Measurements from ENCODE around the gene SLC2A11. TPM values are rescaled to one million over a fixed set of nuclear protein-coding genes. Genes with fewer than 3 reads are reported as not detected.
A peak's percentile ranks its signal among the peaks of the same experiment; 100 is the strongest.

The SLC2A11 gene
- total RNA-seq: 10 to 100 TPM in 1 of 2 donors, 1 to 10 TPM in 1; 9.8 to 11.9 TPM
- 5.0 to 5.2 reads per million in 2 donors for total RNA-seq

- H3K9me3 ChIP-seq (ENCODE audit: control insufficient read depth, low read length, poor library complexity, severe bottlenecking): no peaks in the 10 kb centered on the region
- Mint-ChIP-seq H3K27ac (peak within 1 kb of the TSS; percentile 74), H3K4me1 (peaks cover 16% of the 10 kb centered on the region), H3K27me3 (no peaks in the 10 kb centered on the region), H3K36me3 (ENCODE audit: low read depth) (no peaks in the 10 kb centered on the region), H3K4me3 (peak within 1 kb of the TSS; percentile 94)
- ATAC-seq (peak; percentile 96), DNase-seq (peak; percentile 81 to 90 (median 88))
These were observed at the start of gene SLC2A11 for GRCh38 chr22:23857606-23858483. SLC2A11 (plus strand) TSS chr22:23857875; CDS start chr22:23858000, 125 bp downstream.

GRCh38 chr22:23812378-23812777 is 45.3 kb upstream of the SLC2A11 start:
- DNase-seq (no peak), ATAC-seq (no peak)
- Mint-ChIP-seq H3K27ac (no peak overlapping the region), H3K4me3 (no peak overlapping the region), H3K4me1 (peaks cover 3% of the 10 kb centered on the region), H3K36me3 (ENCODE audit: low read depth) (peaks cover 8% of the 10 kb centered on the region), H3K27me3 (no peaks in the 10 kb centered on the region)
- H3K9me3 ChIP-seq (ENCODE audit: control insufficient read depth, low read length, poor library complexity, severe bottlenecking): no peaks in the 10 kb centered on the region

- no peak for ATAC-seq
- H3K27me3 Mint-ChIP-seq: no peaks in the 10 kb centered on the region
- no peak overlapping the region for H3K4me3 Mint-ChIP-seq
- H3K27ac Mint-ChIP-seq: no peak overlapping the region
- H3K4me1 Mint-ChIP-seq: peaks cover 6% of the 10 kb centered on the region
- peaks cover 7% of the 10 kb centered on the region for H3K36me3 Mint-ChIP-seq (ENCODE audit: low read depth)
- no peak for DNase-seq
- no peaks in the 10 kb centered on the region for H3K9me3 ChIP-seq (ENCODE audit: control insufficient read depth, low read length, poor library complexity, severe bottlenecking)
These were observed 42.0 kb upstream of the SLC2A11 start for GRCh38 chr22:23815541-23816155.

GRCh38 chr22:23816156-23816976 is 41.3 kb upstream of the SLC2A11 start:
- H3K4me1 Mint-ChIP-seq: peaks cover 9% of the 10 kb centered on the region
- H3K4me3 Mint-ChIP-seq: no peak overlapping the region
- no peaks in the 10 kb centered on the region for H3K9me3 ChIP-seq (ENCODE audit: control insufficient read depth, low read length, poor library complexity, severe bottlenecking)
- no peak for ATAC-seq
- DNase-seq: no peak
- no peak overlapping the region for H3K27ac Mint-ChIP-seq
- peaks cover 7% of the 10 kb centered on the region for H3K36me3 Mint-ChIP-seq (ENCODE audit: low read depth)
- H3K27me3 Mint-ChIP-seq: no peaks in the 10 kb centered on the region

GRCh38 chr22:23817146-23817545 is 40.5 kb upstream of the SLC2A11 start:
- no peak overlapping the region for H3K4me3 Mint-ChIP-seq
- DNase-seq (no peak), ATAC-seq (no peak)
- peaks cover 6% of the 10 kb centered on the region for H3K4me1 Mint-ChIP-seq
- H3K27me3 Mint-ChIP-seq: no peaks in the 10 kb centered on the region
- no peaks in the 10 kb centered on the region for H3K9me3 ChIP-seq (ENCODE audit: control insufficient read depth, low read length, poor library complexity, severe bottlenecking)
- no peak overlapping the region for H3K27ac Mint-ChIP-seq
- peaks cover 5% of the 10 kb centered on the region for H3K36me3 Mint-ChIP-seq (ENCODE audit: low read depth)

GRCh38 chr22:23818541-23818940 is 39.1 kb upstream of the SLC2A11 start:
- no peaks in the 10 kb centered on the region for H3K9me3 ChIP-seq (ENCODE audit: control insufficient read depth, low read length, poor library complexity, severe bottlenecking)
- no peak overlapping the region for H3K4me3 Mint-ChIP-seq
- ATAC-seq (no peak), DNase-seq (no peak)
- H3K36me3 Mint-ChIP-seq (ENCODE audit: low read depth): peaks cover 5% of the 10 kb centered on the region
- no peaks in the 10 kb centered on the region for H3K27me3 Mint-ChIP-seq
- H3K27ac Mint-ChIP-seq: no peak overlapping the region
- peaks cover 6% of the 10 kb centered on the region for H3K4me1 Mint-ChIP-seq

- peak overlapping the region; percentile 8 for H3K27ac Mint-ChIP-seq
These were observed 36.9 kb upstream of the SLC2A11 start for GRCh38 chr22:23820748-23821211.

GRCh38 chr22:23822101-23822671 is 35.5 kb upstream of the SLC2A11 start:
- Mint-ChIP-seq H3K36me3 (ENCODE audit: low read depth) (peaks cover 2% of the 10 kb centered on the region), H3K4me3 (no peak overlapping the region), H3K27me3 (no peaks in the 10 kb centered on the region), H3K4me1 (peaks cover 6% of the 10 kb centered on the region), H3K27ac (peak overlapping the region; percentile 66)
- DNase-seq: no peak
- no peak for ATAC-seq
- no peaks in the 10 kb centered on the region for H3K9me3 ChIP-seq (ENCODE audit: control insufficient read depth, low read length, poor library complexity, severe bottlenecking)

More at GRCh38 chr22:23820748-23821211, 36.9 kb upstream of the SLC2A11 start:
- DNase-seq (no peak), ATAC-seq (no peak)
- Mint-ChIP-seq H3K36me3 (ENCODE audit: low read depth) (peaks cover 5% of the 10 kb centered on the region), H3K4me3 (no peak overlapping the region), H3K27me3 (no peaks in the 10 kb centered on the region), H3K4me1 (peaks cover 6% of the 10 kb centered on the region)
- H3K9me3 ChIP-seq (ENCODE audit: control insufficient read depth, low read length, poor library complexity, severe bottlenecking): no peaks in the 10 kb centered on the region

- no peak for DNase-seq
- no peaks in the 10 kb centered on the region for H3K36me3 Mint-ChIP-seq (ENCODE audit: low read depth)
- H3K27me3 Mint-ChIP-seq: no peaks in the 10 kb centered on the region
- H3K9me3 ChIP-seq (ENCODE audit: control insufficient read depth, low read length, poor library complexity, severe bottlenecking): no peaks in the 10 kb centered on the region
- H3K27ac Mint-ChIP-seq: peak overlapping the region; percentile 66
- H3K4me3 Mint-ChIP-seq: no peak overlapping the region
- peaks cover 6% of the 10 kb centered on the region for H3K4me1 Mint-ChIP-seq
- ATAC-seq: no peak
These were observed 34.3 kb upstream of the SLC2A11 start for GRCh38 chr22:23823331-23823791.

GRCh38 chr22:23824476-23825245 is 33.0 kb upstream of the SLC2A11 start:
- no peak for DNase-seq
- no peak for ATAC-seq
- Mint-ChIP-seq H3K4me1 (peaks cover 13% of the 10 kb centered on the region), H3K4me3 (no peak overlapping the region), H3K27ac (no peak overlapping the region), H3K36me3 (ENCODE audit: low read depth) (peaks cover 2% of the 10 kb centered on the region), H3K27me3 (no peaks in the 10 kb centered on the region)
- no peaks in the 10 kb centered on the region for H3K9me3 ChIP-seq (ENCODE audit: control insufficient read depth, low read length, poor library complexity, severe bottlenecking)

- peak overlapping the region; percentile 9 for H3K27ac Mint-ChIP-seq
- no peaks in the 10 kb centered on the region for H3K9me3 ChIP-seq (ENCODE audit: control insufficient read depth, low read length, poor library complexity, severe bottlenecking)
- H3K4me1 Mint-ChIP-seq: peaks cover 16% of the 10 kb centered on the region
- no peak overlapping the region for H3K4me3 Mint-ChIP-seq
- no peak for ATAC-seq
- H3K27me3 Mint-ChIP-seq: no peaks in the 10 kb centered on the region
- no peak for DNase-seq
- peaks cover 2% of the 10 kb centered on the region for H3K36me3 Mint-ChIP-seq (ENCODE audit: low read depth)
These were observed 32.3 kb upstream of the SLC2A11 start for GRCh38 chr22:23825246-23825905.
